T-helper 2 cell treated with Interferon-gamma antibody and Interleukin-4, amounts not matched to agents 5 μg/mL and 100 μg/mL, for 36 hours (primary cell): ENCODE data around the gene HOXB2.

ENCODE experiments used
- DNase-seq: peaks from one replicate; pipeline ENCODE4 v3.0.0; 2021; ENCODE audit warnings: low spot score
- H3K27ac Mint-ChIP-seq: one replicate; pipeline ENCODE4 v1.8.0; 2021; ENCODE audit warnings: mild to moderate bottlenecking, mixed read lengths
- H3K27me3 Mint-ChIP-seq: one replicate; pipeline ENCODE4 v1.8.0; 2021; ENCODE audit warnings: low read depth, mixed read lengths
- H3K36me3 Mint-ChIP-seq: one replicate; pipeline ENCODE4 v1.8.0; 2021; ENCODE audit warnings: low read depth, mixed read lengths
- H3K4me1 Mint-ChIP-seq: one replicate; pipeline ENCODE4 v1.8.0; 2021; ENCODE audit warnings: low read depth, mixed read lengths
- H3K4me3 Mint-ChIP-seq: one replicate; pipeline ENCODE4 v1.8.0; 2022; ENCODE audit warnings: mild to moderate bottlenecking, moderate library complexity, mixed read lengths
- H3K9me3 Mint-ChIP-seq: one replicate; pipeline ENCODE4 v1.8.0; 2021; ENCODE audit warnings: mixed read lengths

HOXB2 gene

DNA sequence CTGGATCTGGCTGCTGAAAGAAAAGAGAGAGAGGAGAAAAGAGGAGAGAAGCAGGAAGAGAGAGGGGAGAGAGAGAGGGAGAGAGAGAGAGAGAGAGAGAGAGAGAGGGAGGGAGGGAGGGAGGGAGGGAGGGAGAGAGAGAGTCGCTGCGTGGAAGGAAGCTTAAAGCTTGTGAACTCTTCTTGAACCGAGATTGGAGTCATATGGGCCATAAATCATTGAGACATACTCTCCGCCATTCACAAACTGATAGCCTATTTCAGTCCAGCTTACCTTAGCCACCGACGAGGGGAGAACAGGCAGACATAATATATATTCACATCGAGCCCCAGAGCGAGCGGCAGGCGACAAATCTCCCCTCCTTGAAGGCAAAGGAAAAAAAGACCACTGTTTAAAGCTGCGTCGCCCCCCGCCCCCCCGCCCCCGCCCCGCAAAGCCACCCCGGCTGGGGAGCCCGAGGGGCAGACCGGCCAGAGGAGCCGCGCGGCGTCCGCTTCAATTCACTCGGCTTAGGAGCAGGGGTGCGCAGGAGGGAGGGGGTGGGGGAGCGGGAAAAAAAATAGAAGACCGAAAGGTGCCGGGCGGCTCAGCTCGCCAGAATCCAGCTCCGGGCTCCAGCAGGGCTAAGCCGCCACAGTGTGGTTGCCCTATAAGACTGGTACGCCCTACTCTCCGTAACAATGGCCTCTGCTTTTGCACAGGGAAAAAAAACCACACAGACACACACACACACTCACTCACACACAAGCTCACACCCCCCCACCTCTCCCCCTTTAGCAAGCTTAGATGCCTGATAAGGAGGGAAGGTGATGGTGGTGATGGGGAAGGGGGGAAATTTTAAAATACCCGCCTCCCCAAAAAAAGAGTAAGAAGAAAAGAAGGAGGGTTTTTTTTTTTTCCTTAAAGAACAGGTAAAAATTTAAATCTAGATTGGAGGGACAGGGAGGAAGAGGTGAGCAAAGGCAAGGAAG, 10.6 kb upstream of the HOXB2 start:
- Mint-ChIP-seq H3K27me3 (peaks cover 31% of the 10 kb centered on the region), H3K36me3 (peaks cover 8% of the 10 kb centered on the region), H3K9me3 (no peaks in the 10 kb centered on the region), H3K4me3 (peak overlapping the region; percentile 83), H3K27ac (peak overlapping the region; percentile 75), H3K4me1 (peaks cover 10% of the 10 kb centered on the region)
- DNase-seq: no peak

DNA sequence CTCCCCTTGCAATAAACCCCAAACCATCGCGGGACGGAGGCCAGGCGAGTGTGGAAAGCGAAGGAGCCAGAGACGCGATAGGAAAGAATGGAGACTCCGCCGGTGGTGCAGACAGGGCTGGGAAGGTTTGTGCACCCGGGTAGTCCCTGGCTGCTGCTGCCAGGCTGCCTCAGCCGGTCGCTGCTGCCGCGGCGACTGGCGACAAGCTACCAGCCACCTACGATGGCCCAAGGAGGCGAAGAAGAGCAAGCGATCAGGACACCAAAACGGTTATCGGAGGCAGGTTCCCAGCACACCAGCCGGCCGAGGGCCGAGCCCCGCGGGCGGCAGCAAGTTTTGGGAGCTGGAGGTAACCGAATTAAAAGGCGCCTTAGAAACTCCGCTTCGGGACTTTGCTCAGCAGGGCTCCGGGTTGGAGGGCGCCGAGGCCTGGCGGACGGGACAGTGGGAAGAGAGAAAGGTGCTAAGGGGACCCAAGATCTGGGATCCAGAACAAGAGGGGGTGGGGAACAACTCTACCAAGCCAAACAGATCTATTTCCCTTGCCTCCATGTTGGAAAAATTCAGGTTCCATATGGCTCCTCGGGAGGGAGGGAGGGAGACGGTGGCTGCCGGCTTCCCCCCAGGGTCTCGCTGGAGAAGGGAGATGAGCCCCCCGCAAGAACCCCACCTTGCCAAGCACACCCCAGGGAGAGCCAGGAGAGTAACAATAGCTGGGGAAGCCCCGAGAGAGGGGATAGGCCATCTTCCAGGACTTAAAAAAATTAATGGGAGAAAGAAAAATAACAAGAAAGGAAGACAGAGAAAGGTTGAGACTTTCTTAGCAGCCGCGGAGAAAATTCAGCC, 9.7 kb upstream of the HOXB2 start:
- Mint-ChIP-seq H3K4me3 (peak overlapping the region; percentile 83), H3K27ac (peak overlapping the region; percentile 7), H3K9me3 (no peaks in the 10 kb centered on the region), H3K27me3 (peaks cover 31% of the 10 kb centered on the region), H3K4me1 (peaks cover 10% of the 10 kb centered on the region), H3K36me3 (peaks cover 12% of the 10 kb centered on the region)
- DNase-seq: no peak

DNA sequence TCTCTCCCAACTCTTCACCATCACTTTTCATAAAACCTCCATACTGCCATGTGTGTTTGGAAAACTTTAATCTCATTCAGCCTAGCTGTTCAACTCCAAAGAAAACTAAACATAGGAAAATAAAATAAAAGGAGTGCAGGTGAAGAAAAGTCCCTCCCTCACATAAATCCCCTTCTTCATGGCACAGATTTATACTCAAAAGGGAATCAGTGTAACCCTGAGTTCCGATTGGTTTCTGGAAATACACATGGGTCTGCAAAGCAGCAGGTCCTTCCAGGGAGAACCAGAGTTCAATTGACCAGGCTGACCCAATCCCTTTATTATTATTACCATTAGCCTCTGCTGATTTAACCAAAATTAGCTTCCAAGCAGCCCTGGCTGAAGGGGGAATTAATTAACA, 8.9 kb upstream of the HOXB2 start:
- H3K4me3 Mint-ChIP-seq: no peak overlapping the region
- H3K36me3 Mint-ChIP-seq: peaks cover 16% of the 10 kb centered on the region
- H3K27ac Mint-ChIP-seq: no peak overlapping the region
- peaks cover 12% of the 10 kb centered on the region for H3K4me1 Mint-ChIP-seq
- H3K9me3 Mint-ChIP-seq: no peaks in the 10 kb centered on the region
- no peak for DNase-seq
- H3K27me3 Mint-ChIP-seq: peaks cover 28% of the 10 kb centered on the region

DNA sequence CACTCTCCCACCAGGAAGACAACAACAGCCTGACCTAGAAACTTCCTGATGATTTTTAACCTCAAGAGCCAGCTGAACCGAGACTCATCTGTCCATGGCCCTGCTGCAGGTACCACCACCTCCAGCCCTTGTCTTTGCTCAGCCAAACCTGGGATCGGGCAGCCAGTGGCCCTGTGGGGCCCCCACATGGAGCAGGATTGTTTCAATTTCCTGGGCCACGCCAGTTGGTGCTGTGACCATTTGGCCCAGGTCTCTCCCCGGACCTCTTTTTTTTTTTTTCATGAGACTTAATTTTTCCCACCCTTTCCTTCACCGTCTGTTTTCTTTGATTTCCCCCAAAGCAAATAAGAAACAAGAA, 8.3 kb upstream of the HOXB2 start:
- H3K4me1 Mint-ChIP-seq: peaks cover 16% of the 10 kb centered on the region
- H3K9me3 Mint-ChIP-seq: no peaks in the 10 kb centered on the region
- no peak overlapping the region for H3K27ac Mint-ChIP-seq
- no peak overlapping the region for H3K4me3 Mint-ChIP-seq
- DNase-seq: no peak
- H3K27me3 Mint-ChIP-seq: peaks cover 25% of the 10 kb centered on the region
- peaks cover 16% of the 10 kb centered on the region for H3K36me3 Mint-ChIP-seq

DNA sequence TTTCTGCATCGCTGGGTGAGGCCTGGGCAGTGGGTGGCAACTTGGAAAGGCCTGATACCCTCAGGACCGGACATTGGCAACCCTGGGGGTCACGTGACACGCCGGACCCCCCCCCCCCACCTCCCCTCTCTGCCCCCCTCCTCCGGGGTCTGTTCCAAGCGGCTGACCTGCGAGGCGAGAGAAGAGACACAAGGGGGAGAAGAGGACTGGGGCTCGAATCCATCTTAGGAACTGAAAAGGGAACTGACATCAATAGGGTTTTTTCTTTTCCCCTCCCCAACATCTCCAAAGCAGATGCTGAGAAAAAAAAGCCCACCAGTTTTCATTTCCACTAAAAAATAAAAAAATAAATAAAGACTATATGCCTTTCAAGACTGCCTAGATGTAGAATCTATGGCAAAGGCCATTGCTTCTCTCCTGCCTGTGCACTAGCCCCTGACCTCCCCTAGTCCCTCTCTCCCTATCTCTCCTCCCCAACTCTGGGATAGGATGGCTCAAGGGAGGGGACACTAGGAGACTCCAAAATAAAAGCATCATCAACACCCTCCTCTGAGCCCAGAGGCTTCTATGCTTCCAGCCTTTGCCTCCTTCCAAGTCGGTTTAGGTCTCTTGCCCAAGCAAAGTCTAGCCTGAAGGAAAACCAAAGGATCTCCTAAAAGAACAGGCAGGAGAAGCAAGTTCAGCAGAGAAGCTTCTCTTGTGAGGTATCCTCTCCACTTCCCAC, 7.7 kb upstream of the HOXB2 start:
- Mint-ChIP-seq H3K4me1 (peaks cover 20% of the 10 kb centered on the region), H3K27ac (no peak overlapping the region), H3K36me3 (peaks cover 16% of the 10 kb centered on the region), H3K27me3 (peaks cover 24% of the 10 kb centered on the region), H3K9me3 (no peaks in the 10 kb centered on the region), H3K4me3 (no peak overlapping the region)
- no peak for DNase-seq

DNA sequence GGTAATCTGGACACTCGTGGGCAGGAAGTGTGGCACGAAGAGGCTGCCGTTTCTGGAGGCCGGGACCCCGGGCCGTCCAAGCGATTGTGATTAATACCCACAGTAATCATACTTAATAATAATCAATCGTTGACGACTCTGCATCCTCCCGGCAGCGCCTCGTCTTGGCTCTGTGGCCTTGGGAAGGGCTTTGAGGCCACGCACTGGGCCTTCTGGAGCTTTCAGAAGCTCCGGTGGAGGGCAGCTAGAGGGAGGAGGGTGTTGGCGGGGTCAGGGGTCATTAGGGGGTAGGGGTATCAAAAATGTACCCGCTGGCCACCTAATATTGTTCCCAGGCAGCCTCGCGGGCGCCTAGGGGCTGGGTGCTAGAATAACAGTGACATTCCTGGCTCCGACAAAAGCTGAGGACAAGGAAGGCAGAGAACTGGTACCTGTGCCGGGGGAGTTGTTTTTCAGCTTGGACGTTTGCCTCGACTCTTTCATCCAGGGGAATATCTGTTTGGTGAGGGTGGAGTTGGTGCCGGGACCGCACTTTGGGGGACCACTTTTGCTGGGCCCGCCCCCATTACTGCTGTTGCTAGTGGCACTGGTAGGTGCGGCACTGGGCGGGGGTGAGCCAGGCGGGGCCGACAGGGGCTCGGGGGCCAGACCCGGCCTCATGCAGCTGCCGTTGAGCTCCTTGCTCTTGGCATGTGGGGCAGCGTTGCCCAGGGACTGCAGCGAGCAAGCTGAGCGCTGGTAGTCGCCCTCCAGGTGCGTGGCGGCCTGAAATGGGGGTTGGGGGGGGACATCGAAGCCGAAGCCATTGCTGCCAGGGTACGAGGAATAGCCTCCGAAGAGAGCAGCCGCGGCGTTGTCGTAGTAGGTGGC, 6.9 kb upstream of the HOXB2 start:
- no peak for DNase-seq
- H3K27ac Mint-ChIP-seq: no peak overlapping the region
- H3K4me1 Mint-ChIP-seq: peaks cover 27% of the 10 kb centered on the region
- H3K27me3 Mint-ChIP-seq: peaks cover 22% of the 10 kb centered on the region
- H3K36me3 Mint-ChIP-seq: peaks cover 16% of the 10 kb centered on the region
- no peaks in the 10 kb centered on the region for H3K9me3 Mint-ChIP-seq
- H3K4me3 Mint-ChIP-seq: no peak overlapping the region

DNA sequence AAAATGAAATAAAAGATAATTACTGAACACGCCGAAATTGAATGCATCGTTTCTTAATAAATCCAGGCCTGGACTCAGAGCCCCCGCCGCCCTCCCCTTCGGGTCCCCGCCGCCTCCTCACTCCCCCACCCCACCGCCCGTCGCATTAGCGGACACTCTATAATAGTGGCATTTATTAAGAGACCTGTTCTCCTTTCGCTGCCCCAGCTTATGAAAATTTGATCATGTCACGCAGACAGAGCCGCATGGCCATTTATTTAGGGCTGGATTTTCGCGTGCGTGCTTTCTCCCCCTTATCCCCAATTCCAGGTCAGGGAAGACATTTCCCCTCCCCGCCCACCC, 6.3 kb upstream of the HOXB2 start:
- H3K4me3 Mint-ChIP-seq: no peak overlapping the region
- no peaks in the 10 kb centered on the region for H3K9me3 Mint-ChIP-seq
- peaks cover 32% of the 10 kb centered on the region for H3K4me1 Mint-ChIP-seq
- no peak for DNase-seq
- peaks cover 16% of the 10 kb centered on the region for H3K27me3 Mint-ChIP-seq
- H3K27ac Mint-ChIP-seq: no peak overlapping the region
- H3K36me3 Mint-ChIP-seq: peaks cover 16% of the 10 kb centered on the region

DNA sequence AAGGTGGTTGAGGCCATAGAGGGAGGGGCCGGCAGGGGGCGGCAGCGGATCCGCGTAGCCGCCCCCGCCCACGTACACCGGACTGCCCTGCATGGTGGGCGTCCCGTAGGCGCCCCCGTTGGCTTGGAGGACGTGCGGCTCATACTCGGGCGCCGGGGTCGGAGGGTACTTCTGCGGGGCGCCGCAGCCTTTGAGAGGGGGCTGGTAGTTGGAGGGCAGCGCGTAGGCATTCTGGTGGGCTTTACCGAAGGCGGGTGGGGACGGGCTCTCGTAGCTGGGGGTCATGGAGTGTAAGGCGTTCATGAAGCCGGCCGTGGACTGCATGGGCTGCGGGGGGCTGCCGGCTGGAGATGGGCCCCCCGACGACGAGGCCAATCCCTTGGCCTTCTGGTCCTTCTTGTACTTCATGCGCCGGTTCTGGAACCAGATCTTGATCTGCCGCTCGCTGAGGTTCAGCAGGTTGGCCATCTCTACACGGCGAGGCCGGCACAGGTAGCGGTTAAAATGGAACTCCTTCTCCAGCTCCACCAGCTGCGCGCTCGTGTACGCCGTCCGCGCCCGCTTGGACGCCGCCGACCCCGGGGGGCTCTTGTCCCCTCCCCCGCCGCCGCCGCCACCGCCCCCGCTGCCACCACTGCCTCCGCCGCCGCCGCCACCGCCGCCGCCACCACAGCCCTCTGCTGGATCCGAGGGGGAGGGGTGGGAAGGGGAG, 5.7 kb upstream of the HOXB2 start:
- H3K9me3 Mint-ChIP-seq: no peaks in the 10 kb centered on the region

DNA sequence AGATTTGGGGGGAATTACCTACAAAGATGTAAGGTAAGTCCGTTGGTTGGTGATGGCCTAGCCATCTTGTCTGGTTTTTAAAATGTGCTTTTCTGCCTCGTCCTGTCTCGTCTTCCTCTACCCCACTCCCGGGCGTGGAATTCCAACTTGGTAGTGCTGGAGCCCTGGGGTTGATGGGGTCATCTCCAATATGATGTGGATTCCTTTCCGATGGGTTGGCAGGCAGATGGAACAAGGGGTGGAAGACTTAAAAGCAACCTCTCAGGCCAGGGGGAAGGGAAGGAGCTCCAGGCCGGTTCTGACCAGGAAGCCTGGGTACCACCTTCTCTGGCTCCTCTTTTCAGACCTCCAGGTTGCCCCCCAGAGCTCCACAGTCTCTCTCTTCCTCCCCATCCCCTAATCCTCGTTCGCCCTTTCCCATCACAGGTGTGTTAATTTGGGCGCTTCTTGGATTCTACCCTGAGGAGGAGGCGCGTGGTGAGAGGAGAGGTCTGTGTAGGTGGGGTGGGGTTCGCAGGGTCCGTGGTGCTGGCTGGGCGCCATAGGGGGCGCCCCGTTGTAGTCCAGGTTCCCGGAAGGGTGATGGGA, 5.1 kb upstream of the HOXB2 start:
- Mint-ChIP-seq H3K27ac (no peak overlapping the region), H3K27me3 (peaks cover 9% of the 10 kb centered on the region), H3K4me3 (no peak overlapping the region), H3K4me1 (peaks cover 36% of the 10 kb centered on the region), H3K9me3 (no peaks in the 10 kb centered on the region), H3K36me3 (peaks cover 15% of the 10 kb centered on the region)
- DNase-seq: no peak

More for the DNA sequence above, 5.7 kb upstream of the HOXB2 start:
- no peak overlapping the region for H3K4me3 Mint-ChIP-seq
- H3K4me1 Mint-ChIP-seq: peaks cover 35% of the 10 kb centered on the region
- peaks cover 16% of the 10 kb centered on the region for H3K36me3 Mint-ChIP-seq
- DNase-seq: no peak
- H3K27ac Mint-ChIP-seq: no peak overlapping the region
- peaks cover 11% of the 10 kb centered on the region for H3K27me3 Mint-ChIP-seq

DNA sequence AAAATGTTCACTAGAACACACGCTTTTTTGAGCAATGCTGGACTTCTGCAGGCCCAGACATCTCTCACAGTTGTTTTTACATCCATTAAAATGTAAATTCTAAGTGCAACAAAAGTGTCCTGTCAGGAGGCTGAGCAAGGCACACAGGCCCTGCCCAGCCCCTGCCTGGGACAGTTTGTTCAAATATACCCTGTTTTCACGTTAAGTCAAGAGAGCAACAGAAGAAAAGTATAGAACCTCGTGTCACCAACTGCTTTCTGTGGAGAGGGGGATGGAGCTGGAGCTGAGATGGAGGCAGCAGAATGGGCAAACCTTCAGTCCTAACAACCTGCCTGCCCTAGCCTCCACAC, 4.3 kb upstream of the HOXB2 start:
- Mint-ChIP-seq H3K4me1 (peaks cover 39% of the 10 kb centered on the region), H3K27ac (no peak overlapping the region), H3K36me3 (peaks cover 16% of the 10 kb centered on the region), H3K9me3 (no peaks in the 10 kb centered on the region), H3K27me3 (peaks cover 3% of the 10 kb centered on the region), H3K4me3 (no peak overlapping the region)
- DNase-seq: no peak

DNA sequence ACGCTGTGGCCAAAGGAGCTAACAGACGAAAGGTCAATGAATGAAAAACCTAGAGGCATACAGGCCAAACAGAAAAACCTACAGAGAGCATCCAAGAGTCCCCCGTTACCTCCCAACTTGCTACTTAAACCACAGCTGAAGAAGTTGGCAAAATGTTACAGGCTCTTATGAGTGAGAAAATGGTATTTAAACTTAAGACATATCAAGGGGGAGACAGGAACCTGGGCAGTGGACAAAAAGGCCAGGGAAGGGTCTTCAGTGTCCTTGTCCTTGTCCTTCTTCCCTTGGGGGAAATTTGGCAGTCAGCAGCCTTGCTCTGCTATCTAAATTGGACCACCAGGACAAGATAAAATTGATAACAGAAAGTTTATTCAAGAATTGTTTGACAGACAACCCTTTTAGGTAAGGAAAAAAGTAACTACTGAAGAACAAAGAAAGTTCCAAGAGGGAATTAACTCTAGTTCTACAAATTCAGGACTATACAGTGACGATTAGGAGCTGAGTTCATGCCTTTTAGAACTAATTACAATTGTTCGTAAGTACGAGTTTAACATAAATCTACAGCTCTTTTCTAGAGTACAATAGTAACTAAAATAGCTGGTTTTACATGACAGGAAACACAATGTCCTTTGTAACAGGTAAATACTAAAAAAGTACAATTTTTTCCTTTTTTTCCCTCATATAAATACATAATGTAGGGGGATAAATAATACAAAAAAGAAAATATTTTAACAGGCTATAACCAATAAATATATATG, 3.8 kb upstream of the HOXB2 start:
- H3K36me3 Mint-ChIP-seq: peaks cover 17% of the 10 kb centered on the region
- H3K9me3 Mint-ChIP-seq: no peaks in the 10 kb centered on the region
- H3K4me1 Mint-ChIP-seq: peaks cover 41% of the 10 kb centered on the region
- DNase-seq: no peak
- H3K27ac Mint-ChIP-seq: peak overlapping the region; percentile 88
- H3K4me3 Mint-ChIP-seq: peak overlapping the region; percentile 69
- H3K27me3 Mint-ChIP-seq: peaks cover 4% of the 10 kb centered on the region
